K562 (cell line): ENCODE measurements around the gene APLP1. TPM values are rescaled to one million over a fixed set of nuclear protein-coding genes. Genes with fewer than 3 reads are reported as not detected.

ENCODE experiments used
- ATAC-seq: fragments of 200-7000 bp; cut with Tn5 transposase; 3 replicates; pipeline ENCODE4 v1.9.1; 2020; ENCODE audit warnings: moderate library complexity
- BruUV-seq: library from RNA; stranded (reverse); fragments of 400-500 nt; replicated peaks from 2 replicates; lab custom pipeline; 2021; lab: Mats Ljungman, UMichigan
- CTCF ChIA-PET: fragments of 300-600 bp; formaldehyde crosslinking; extraction: SDS; loops from one replicate; lab custom pipeline; 2021; ENCODE audit warnings: low intra/inter-chr PET ratio; lab: Yijun Ruan, JAX
- POLR2A ChIA-PET: fragments of 300-600, 350-650 bp; sonication (Branson Sonifier 250); formaldehyde crosslinking; extraction: SDS; loops from one replicate; lab custom pipeline; 2021; ENCODE audit warnings: antibody characterized with exemption, inconsistent platforms; lab: Yijun Ruan, JAX
- DNase-seq, 4 experiments: peaks; one replicate each; pipeline versions ENCODE4 v3.0.0 to v3.0.0-alpha.2; 2011 to 2018; ENCODE audit warnings: low spot score in 3 of 4, mixed read lengths in 3 of 4; ENCODE audit errors: extremely low read depth in 1 of 4
- FAIRE-seq: peaks from 2 replicates; lab custom pipeline; 2011; peaks lifted over from hg19 to GRCh38; lab: Jason Lieb, UNC
- H2AFZ ChIP-seq: 2 replicates; pipeline ENCODE4 v1.6.0; 2011; ENCODE audit warnings: low read depth, low read length, control low read depth, inconsistent platforms
- H3K27ac ChIP-seq: fragments of 200-600 bp; 3 replicates; pipeline ENCODE4 v1.8.0; 2011; ENCODE audit warnings: low read depth, mild to moderate bottlenecking, control low read depth, inconsistent platforms, low read length, moderate library complexity, mixed read lengths; ENCODE audit errors: extremely low read depth
- H3K27me3 ChIP-seq, 2 experiments: fragments of 300-600 bp in 1 of 2; 2 replicates in 1 of 2; 3 replicates in 1 of 2; pipeline versions ENCODE4 v1.6.0 to v1.8.0; 2011; ENCODE audit warnings: inconsistent platforms in 2 of 2, low read length in 2 of 2, mild to moderate bottlenecking in 1 of 2, mixed read lengths in 1 of 2, moderate library complexity in 1 of 2; ENCODE audit not compliant: control insufficient read depth in 2 of 2, insufficient read depth in 2 of 2
- H3K36me3 ChIP-seq: fragments of 300-600 bp; 3 replicates; pipeline ENCODE4 v1.8.0; 2011; ENCODE audit warnings: mild to moderate bottlenecking, low read length, inconsistent platforms; ENCODE audit not compliant: control insufficient read depth, insufficient read depth
- H3K4me1 ChIP-seq, 2 experiments: fragments of 200-600 bp in 1 of 2; replicated peaks in 1 of 2; 2 replicates in 1 of 2; 3 replicates in 1 of 2; pipeline versions ENCODE4 v1.5.1 to v1.8.0; 2011; ENCODE audit warnings: inconsistent platforms in 2 of 2, low read length in 2 of 2, mild to moderate bottlenecking in 1 of 2, mixed read lengths in 1 of 2, moderate library complexity in 1 of 2; ENCODE audit not compliant: control insufficient read depth in 2 of 2, insufficient read depth in 2 of 2
- H3K4me2 ChIP-seq: 2 replicates; pipeline ENCODE4 v1.6.1; 2011; ENCODE audit warnings: low read length, control low read depth, inconsistent platforms, mixed read lengths; ENCODE audit not compliant: insufficient read depth
- H3K4me3 ChIP-seq: fragments of 200-600 bp; sonication (generic), shearing (Covaris generic); 2 replicates; pipeline ENCODE4 v1.5.1; 2016; ENCODE audit warnings: control low read depth, inconsistent platforms
- H3K79me2 ChIP-seq: fragments of 200-600 bp; 3 replicates; pipeline ENCODE4 v1.8.0; 2011; ENCODE audit warnings: low read length, inconsistent platforms; ENCODE audit not compliant: control insufficient read depth, insufficient read depth
- H3K9ac ChIP-seq, 2 experiments: 2 replicates each; pipeline versions ENCODE4 v1.6.0 to v1.6.1; 2011; ENCODE audit warnings: low read depth in 2 of 2, low read length in 2 of 2, control low read depth in 1 of 2, inconsistent platforms in 1 of 2, mild to moderate bottlenecking in 1 of 2, mixed read lengths in 1 of 2; ENCODE audit not compliant: insufficient read depth in 1 of 2
- H3K9me1 ChIP-seq: one replicate; pipeline ENCODE4 v1.6.0; 2011; ENCODE audit warnings: inconsistent platforms, mild to moderate bottlenecking, low read length, moderate library complexity; ENCODE audit not compliant: control insufficient read depth, insufficient read depth
- H3K9me3 ChIP-seq: replicated peaks from 2 replicates; pipeline ENCODE4 v1.5.1; 2011; ENCODE audit warnings: low read depth, low read length, inconsistent platforms; ENCODE audit not compliant: control insufficient read depth, insufficient read depth
- H4K20me1 ChIP-seq: replicated peaks from 2 replicates; pipeline ENCODE4 v1.6.1; 2011; ENCODE audit warnings: low read length, inconsistent platforms, mixed read lengths; ENCODE audit not compliant: control insufficient read depth, insufficient read depth
- ATF7 ChIP-seq: fragments of 450-650 bp; IDR thresholded peaks from 2 replicates; pipeline ENCODE4 v1.7.1; 2014; ENCODE audit warnings: mild to moderate bottlenecking, moderate library complexity
- GABPB1 ChIP-seq: sonication (generic); formaldehyde crosslinking; IDR thresholded peaks from 2 replicates; pipeline ENCODE4 v1.8.0; 2022; ENCODE audit warnings: mild to moderate bottlenecking, missing genetic modification reagents
- MAZ ChIP-seq, 2 experiments: fragments of 450-650 bp in 1 of 2; sonication (generic) in 1 of 2; formaldehyde crosslinking; IDR thresholded peaks in 1 of 2; conservative IDR thresholded peaks in 1 of 2; 2 replicates each; pipeline versions ENCODE4 v1.4.0 to v1.5.0; 2020; ENCODE audit warnings: mild to moderate bottlenecking in 1 of 2, missing genetic modification reagents in 1 of 2
- NR4A1 ChIP-seq, 2 experiments: fragments of 250-450 bp in 1 of 2; fragments of 450-650 bp in 1 of 2; sonication (Bioruptor Pico) in 1 of 2; IDR thresholded peaks; 2 replicates each; pipeline versions ENCODE4 v1.4.0 to v1.6.1; 2016 to 2020; ENCODE audit warnings: mild to moderate bottlenecking in 2 of 2, missing compliant biosample characterization in 1 of 2, missing genetic modification characterization in 1 of 2, moderate library complexity in 1 of 2
- NRF1 ChIP-seq, 2 experiments: fragments of 450-650 bp; IDR thresholded peaks in 1 of 2; conservative IDR thresholded peaks in 1 of 2; 2 replicates each; pipeline ENCODE4 v1.6.1; 2014; ENCODE audit warnings: mild to moderate bottlenecking in 2 of 2
- POLR3A ChIP-seq: IDR thresholded peaks from 2 replicates; pipeline ENCODE4 v1.6.1; 2011; ENCODE audit warnings: borderline replicate concordance, mild to moderate bottlenecking, moderate library complexity; ENCODE audit not compliant: insufficient read length, insufficient read depth; ENCODE audit errors: extremely low read depth
- POLR3G ChIP-seq: IDR thresholded peaks from 2 replicates; pipeline ENCODE4 v1.6.1; 2011; ENCODE audit not compliant: insufficient read length, insufficient replicate concordance; ENCODE audit errors: extremely low read depth
- WGBS: fragments of 100-300 bp; shearing (Covaris generic); methylation state at CpG from one replicate; pipeline ENCODE4 v1.1.6; 2016; ENCODE audit warnings: low coverage, mixed read lengths; ENCODE audit not compliant: insufficient coverage; ENCODE audit errors: missing lambda C conversion rate; 5-methylcytosine and 5-hydroxymethylcytosine counted together
- in situ Hi-C: fragments of 300-500 bp; cut with MboI; formaldehyde crosslinking; loops from 4 replicates; pipeline ENCODE4 v1.15.0; 2018; ENCODE audit warnings: inconsistent platforms, mixed read lengths
- intact Hi-C: fragments of 100-400 bp; cut with micrococcal nuclease; formaldehyde crosslinking; loops from 2 replicates; pipeline ENCODE4 v1.14.2; 2022
- polyA plus RNA-seq, 8 experiments: library from polyadenylated mRNA; depleted of rRNA in 4 of 8; stranded (reverse) in 5 of 8; unstranded in 3 of 8; fragments of >200 nt; fragmentation: Nextera tagmentation in 2 of 8; fragmentation: Illumina TruSeq in 1 of 8; extraction: Ambion mirVana in 2 of 8; extraction: Trizol in 1 of 8; gene quantifications; 2 replicates each; pipeline versions ENCODE4 v1.2.1 to v1.2.3, GENCODE V29; 2011 to 2014; ENCODE audit warnings: inconsistent platforms in 1 of 8, missing spikeins in 1 of 8
- total RNA-seq, 7 experiments: library from RNA; depleted of rRNA in 6 of 7; stranded (reverse); fragments of >200 nt in 6 of 7; fragmentation: Illumina TruSeq in 2 of 7; extraction: Trizol in 2 of 7; gene quantifications; 2 replicates each; pipeline versions ENCODE4 v1.2.1 to v1.2.3, GENCODE V29; 2011 to 2021; ENCODE audit warnings: low replicate concordance in 1 of 7
- TF ChIP-seq, protein P1 (sequence below): fragments of 450-650 bp; IDR thresholded peaks from 2 replicates; pipeline ENCODE4 v1.6.1; 2016
- TF ChIP-seq, protein P2 (sequence below): sonication (generic); formaldehyde crosslinking; IDR thresholded peaks from 2 replicates; pipeline ENCODE4 v1.8.1; 2023; ENCODE audit warnings: mild to moderate bottlenecking, missing genetic modification reagents

The APLP1 gene
- total and polyA plus RNA-seq, 9 of the 15 experiments (the other 6 are each of a cell fraction or from before 2014, with no cell fraction given) = 0.69 to 9.9 (median 4.7) TPM

DNA sequence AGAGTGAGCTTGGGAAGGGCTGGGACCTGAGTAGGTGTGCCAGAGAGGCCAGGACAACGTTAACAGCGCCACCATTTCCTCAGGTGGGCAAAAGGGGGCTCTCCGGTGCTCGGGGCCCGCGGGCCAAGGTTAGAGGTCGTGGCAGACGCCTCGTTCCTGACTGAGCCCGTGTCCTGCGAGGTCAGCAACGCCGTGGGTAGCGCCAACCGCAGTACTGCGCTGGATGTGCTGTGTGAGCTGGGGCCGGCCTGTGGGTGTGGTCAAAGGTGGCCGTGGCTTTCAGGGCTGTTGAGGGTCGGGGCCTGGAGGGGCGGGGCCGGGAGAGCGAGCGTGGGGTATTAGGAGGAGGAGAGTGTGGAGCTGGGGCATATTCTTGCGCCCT lies 7.9 kb upstream of the APLP1 start (continued):
- no peak for TF ChIP-seq NR4A1 (CRISPR knock-in tag; IDR thresholded peaks at IDR 0.05)
- TF ChIP-seq NR4A1 (tag; IDR thresholded peaks at IDR 0.05) = no peak

DNA sequence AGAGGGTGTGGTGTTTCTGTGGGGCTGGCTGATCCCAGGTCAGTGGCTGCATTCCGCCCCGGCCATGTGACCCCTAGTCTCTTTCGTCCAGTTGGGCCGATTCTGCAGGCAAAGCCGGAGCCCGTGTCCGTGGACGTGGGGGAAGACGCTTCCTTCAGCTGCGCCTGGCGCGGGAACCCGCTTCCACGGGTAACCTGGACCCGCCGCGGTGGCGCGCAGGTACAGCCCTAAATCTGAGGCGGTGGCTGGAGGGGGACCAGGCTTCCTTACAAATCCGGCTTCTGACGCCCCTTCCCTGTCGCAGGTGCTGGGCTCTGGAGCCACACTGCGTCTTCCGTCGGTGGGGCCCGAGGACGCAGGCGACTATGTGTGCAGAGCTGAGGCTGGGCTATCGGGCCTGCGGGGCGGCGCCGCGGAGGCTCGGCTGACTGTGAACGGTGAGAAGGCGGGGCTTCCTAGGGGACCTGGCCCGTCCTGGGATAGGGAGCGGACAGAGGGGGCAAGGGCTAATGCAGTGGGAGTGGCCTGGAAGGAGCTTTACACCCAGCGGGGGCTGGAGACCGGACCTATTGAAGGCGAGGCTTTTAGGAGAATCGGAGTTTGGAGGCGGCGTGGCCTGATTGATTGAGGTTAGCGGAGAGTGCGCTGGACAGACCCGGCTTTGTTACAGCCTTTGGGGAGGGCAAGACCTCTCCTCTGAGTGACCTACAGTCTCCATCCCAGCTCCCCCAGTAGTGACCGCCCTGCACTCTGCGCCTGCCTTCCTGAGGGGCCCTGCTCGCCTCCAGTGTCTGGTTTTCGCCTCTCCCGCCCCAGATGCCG lies 7.3 kb upstream of the APLP1 start:
- DNase-seq (peak; percentile 55 to 76 (median 74)), ATAC-seq (peak; percentile 90), FAIRE-seq (peak; percentile 55)
- peak overlapping the region; percentile 47; the same call in 1 of the 2 replicates for H2AFZ ChIP-seq
- POLR2A ChIA-PET = interaction anchor here (0.8 to 1.9 kb wide), 2 partner anchors 12 to 41 kb away, joined by 3 to 7 read pairs; no protein-coding TSS in a partner anchor
- BruUV-seq = no TSS peak
- WGBS = 21% methylated on average over 39 of the region's 55 CpGs
- in situ Hi-C loops = no loop called here
- no peaks in the 10 kb centered on the region for H3K36me3 ChIP-seq
- H3K9me1 ChIP-seq = no peaks in the 10 kb centered on the region
- peaks cover 9 to 41% of the 10 kb centered on the region in 2 experiments; a peak in 3 of 5 replicates for H3K27me3 ChIP-seq
- peak overlapping the region in 1 of 2 experiments; percentile 66; a peak in 2 of 4 replicates for H3K9ac ChIP-seq
- TF ChIP-seq POLR3A (no peak), NRF1 (conservative IDR thresholded peaks at IDR 0.05 in 1 of 2, IDR thresholded peaks at IDR 0.05 in 1 of 2) (peak; percentile 27 to 44; a peak in 2 of 4 replicates), MAZ (CRISPR knock-in tag; conservative IDR thresholded peaks at IDR 0.05 in 1 of 2, IDR thresholded peaks at IDR 0.05 in 1 of 2) (0 out of 4 replicates have a peak, but pooled peaks of 1 of the 2 experiments have one; percentile 17), ATF7 (0 out of 2 replicates have a peak, but pooled peaks have one; percentile 24), POLR3G (no peak), GABPB1 (CRISPR knock-in tag) (no peak)
- TF ChIP-seq, protein P1, sequence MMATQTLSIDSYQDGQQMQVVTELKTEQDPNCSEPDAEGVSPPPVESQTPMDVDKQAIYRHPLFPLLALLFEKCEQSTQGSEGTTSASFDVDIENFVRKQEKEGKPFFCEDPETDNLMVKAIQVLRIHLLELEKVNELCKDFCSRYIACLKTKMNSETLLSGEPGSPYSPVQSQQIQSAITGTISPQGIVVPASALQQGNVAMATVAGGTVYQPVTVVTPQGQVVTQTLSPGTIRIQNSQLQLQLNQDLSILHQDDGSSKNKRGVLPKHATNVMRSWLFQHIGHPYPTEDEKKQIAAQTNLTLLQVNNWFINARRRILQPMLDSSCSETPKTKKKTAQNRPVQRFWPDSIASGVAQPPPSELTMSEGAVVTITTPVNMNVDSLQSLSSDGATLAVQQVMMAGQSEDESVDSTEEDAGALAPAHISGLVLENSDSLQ = peak; percentile 35; the same call in 1 of the 2 replicates
- TF ChIP-seq, protein P2, sequence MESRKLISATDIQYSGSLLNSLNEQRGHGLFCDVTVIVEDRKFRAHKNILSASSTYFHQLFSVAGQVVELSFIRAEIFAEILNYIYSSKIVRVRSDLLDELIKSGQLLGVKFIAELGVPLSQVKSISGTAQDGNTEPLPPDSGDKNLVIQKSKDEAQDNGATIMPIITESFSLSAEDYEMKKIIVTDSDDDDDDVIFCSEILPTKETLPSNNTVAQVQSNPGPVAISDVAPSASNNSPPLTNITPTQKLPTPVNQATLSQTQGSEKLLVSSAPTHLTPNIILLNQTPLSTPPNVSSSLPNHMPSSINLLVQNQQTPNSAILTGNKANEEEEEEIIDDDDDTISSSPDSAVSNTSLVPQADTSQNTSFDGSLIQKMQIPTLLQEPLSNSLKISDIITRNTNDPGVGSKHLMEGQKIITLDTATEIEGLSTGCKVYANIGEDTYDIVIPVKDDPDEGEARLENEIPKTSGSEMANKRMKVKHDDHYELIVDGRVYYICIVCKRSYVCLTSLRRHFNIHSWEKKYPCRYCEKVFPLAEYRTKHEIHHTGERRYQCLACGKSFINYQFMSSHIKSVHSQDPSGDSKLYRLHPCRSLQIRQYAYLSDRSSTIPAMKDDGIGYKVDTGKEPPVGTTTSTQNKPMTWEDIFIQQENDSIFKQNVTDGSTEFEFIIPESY (CRISPR knock-in tag) = peak; percentile 51; the same call in 1 of the 2 replicates
- H4K20me1 ChIP-seq = no peaks in the 10 kb centered on the region
- H3K4me3 ChIP-seq = no peak overlapping the region
- no peak overlapping the region for H3K27ac ChIP-seq
- intact Hi-C loops = no loop called here
- CTCF ChIA-PET = no interaction called here
- H3K4me2 ChIP-seq = peak overlapping the region; percentile 21
- H3K4me1 ChIP-seq = peaks cover 7 to 48% of the 10 kb centered on the region in 2 experiments
- H3K79me2 ChIP-seq = no peaks in the 10 kb centered on the region
- peaks cover 5% of the 10 kb centered on the region; the same call in 1 of the 2 replicates for H3K9me3 ChIP-seq
